NOMO-1 (cell line): ENCODE data around the gene PALM3.
"Not testable (repeated sequence)": the region's sequence is repeated elsewhere in the genome, so short reads cannot be mapped to it uniquely, and the experiment has no call there.

ENCODE experiments used
- DNase-seq, 2 experiments: peaks; one replicate each; lab custom pipeline; 2025; ENCODE audit not compliant: unreplicated experiment in 2 of 2; lab: John Stamatoyannopoulos, UW

Gene PALM3

DNA sequence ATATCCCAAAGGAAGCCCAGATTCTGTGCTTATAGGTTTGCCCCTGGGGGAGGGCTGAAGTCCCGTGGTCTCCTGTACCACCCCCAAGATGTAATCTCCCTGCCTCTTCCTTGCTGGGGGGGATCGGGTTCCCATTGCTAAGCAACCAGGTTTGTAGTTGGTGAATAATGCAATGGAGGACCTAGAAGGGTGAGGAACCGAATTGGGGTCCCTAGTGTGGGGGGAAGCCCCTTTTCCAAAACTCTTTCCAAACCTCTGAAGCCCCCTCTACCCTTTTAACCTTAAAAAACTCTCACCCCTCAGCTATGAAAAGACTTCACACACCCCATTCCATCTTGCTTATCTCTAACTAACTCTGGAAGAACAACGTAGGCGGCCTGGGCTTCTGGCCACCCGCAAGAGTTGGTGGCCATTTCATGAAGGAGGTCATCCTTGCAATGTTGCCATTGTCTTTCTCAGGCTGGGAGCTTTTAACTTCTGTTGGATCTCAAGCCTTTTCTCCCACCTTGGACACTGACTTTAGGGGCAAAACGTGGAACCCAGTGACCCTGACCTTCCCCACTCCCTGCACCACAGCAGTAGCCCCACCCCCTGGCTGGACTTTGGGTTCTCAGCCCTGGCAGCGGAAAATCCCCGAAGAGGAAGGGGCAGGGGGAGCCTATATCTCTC lies 661 bp downstream of the PALM3 start:
- no peak for DNase-seq

- DNase-seq, result no peak
Measured at GRCh38 chr19:14059652-14060155, 2.2 kb downstream of the PALM3 start.

GRCh38 chr19:14059093-14059480 lies 2.8 kb downstream of the PALM3 start:
- no peak for DNase-seq

DNA sequence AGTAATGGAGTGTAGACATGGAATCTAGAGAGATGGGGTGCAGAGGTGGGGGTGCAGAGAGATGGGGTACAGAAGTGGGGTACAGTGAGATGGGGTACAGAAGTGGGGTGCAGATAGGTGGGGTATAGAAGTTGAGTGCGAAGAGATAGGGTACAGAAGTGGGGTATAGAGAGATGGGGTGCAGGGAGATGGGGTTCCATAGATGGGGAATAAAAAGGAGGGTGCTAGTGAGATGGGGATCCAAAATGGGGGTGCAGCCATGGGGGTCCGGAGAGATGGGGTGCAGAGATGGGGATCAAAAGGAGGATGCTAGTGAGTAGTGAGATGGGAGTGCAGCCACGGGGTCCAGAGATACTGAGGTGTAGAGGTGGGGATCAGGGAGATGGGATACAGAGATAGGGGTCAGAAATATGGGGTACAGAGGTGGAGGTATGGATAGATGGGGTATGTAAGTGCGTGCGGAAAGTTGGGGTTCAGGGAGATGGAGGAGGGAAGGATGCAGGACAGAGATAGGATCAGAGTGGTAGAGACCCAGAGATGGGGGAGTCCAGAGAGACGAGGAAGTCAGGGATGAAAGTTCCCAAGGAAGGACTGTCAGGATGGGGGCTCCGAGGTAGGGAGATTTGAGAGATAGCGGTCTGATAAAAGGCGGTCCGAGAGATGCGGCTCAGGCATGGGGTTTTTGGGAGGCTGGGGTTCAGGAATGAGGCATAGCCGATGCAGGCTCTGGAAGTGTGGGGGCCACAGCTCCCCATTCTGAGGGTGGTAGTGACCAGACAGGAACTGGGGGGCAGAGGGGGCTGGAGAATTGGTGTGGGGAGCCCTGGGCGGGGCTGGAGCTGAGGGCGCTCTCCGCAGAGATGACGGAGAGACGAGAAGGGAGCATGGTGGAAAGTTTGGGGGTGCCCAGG lies 3.4 kb downstream of the PALM3 start:
- DNase-seq, result no peak

- no peak for DNase-seq
Measured at GRCh38 chr19:14056741-14057356, 5.0 kb downstream of the PALM3 start.

- DNase-seq, result no peak
Measured at GRCh38 chr19:14056069-14056666, 5.7 kb downstream of the PALM3 start.

DNA sequence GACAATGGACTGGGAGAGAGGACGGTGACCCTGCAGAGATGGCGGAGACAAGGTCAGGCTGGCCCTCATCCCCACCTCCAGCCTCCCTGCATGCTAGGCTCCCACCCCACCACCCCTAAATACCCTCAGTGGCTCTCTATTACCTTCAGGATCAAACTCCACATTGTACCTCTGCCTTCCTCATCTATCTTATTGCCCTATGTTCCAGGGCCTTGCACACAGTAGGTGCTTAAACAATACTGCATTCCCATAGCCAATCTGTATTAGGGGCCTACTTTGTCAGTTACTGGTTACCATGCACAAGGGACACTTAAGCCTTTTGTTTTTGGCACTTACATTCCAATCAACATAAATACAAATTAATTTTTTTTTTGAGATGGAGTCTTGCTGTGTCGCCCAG lies 6.5 kb downstream of the PALM3 start:
- no peak for DNase-seq

DNA sequence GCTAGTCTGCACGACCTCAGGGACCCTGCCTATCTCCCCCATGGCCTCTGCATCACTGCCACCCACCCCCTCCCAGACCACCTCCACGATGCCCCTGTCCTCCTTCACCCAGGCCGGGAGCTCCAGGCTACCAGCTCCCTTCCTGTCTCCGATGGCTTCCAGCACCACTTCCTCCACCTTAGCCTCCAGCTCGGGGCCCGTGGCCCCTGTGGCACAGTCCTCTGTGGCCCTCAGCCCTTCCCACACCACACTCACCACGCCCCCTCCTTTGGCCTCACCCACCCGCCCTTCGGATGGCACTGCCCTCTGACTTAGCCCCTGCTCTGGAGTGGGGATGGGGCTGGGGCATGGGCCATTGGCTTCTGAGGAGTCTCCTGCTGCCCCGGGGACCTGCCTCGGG lies 7.2 kb downstream of the PALM3 start:
- no peak for DNase-seq

DNA sequence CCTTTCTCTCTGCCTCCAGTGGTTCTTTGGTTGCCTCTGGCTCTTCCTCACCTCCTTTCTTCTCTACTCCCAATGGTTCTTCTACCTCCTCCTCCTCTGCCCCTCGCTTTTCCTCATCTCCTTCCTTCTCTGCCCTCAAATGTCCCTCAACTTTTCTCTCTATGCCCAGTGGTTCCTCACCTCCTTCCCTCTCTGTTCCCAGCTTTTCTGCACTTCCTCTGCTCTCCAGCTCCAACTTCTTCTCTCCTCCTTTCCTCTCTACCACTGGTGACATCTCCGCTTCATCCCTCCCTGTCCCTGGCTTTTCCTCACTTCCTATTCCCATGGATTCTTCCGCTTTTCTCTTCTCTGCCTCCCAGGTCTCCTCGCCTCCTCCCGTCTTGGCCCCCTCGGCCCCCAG lies 7.8 kb downstream of the PALM3 start:
- no peak for DNase-seq

GRCh38 chr19:14053500-14053899 lies 8.4 kb downstream of the PALM3 start:
- DNase-seq, result no peak

DNA sequence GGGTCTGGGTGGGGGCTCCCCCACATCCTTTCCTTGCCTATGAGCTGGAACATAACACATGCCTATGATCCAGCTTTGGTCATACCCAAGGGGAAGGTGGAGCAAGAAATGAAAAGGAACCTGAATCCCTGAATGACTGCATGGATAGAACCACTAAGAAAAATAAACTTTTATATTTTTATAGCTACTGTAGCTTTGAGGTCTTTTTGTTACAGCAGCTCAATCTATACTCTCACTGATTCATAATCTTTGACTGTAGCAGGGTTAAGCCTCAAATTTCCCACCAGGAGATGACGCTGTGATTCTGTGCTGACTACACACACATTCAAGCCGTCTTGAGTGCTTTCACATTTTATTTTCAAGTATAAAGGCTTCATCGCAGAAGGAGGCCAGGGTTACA lies 8.8 kb downstream of the PALM3 start:
- no peak for DNase-seq

DNA sequence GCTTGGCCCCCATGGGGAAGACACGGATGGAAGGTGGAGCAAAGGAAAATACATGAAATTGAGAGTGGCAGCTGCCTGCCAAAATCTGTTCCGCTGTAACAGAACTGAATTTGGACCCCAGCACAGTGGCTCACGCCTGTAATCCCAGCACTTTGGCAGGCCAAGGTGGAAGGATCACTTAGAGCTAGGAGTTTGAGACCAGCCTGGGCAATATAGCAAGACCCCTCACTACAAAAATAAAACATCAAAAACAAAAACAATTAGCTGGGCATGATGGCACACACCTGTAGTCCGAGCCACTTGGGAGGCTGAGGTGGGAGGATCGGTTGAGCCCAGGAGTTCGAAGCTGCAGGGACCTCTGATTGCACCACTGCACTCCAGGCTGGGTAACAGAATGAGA lies 9.4 kb downstream of the PALM3 start:
- no peak for DNase-seq

DNA sequence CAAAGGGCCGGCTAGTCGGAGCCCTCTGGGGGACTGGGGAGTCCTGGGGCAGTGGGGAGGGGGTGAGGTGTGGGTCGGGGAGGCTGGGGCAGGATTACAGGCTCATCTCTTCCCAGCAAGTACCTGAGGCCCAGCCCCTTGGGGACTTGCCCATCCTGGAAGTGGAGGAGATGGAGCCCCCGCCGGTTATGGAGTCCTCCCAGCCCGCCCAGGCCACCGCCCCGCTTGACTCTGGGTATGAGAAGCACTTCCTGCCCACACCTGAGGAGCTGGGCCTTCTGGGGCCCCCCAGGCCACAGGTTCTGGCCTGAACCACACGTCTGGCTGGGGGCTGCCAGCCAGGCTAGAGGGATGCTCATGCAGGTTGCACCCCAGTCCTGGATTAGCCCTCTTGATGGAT lies 9.9 kb downstream of the PALM3 start:
- no peak for DNase-seq

- DNase-seq, result not testable (repeated sequence)
Measured at GRCh38 chr19:14050961-14051360, 10.9 kb downstream of the PALM3 start.

GRCh38 chr19:14050512-14050911 lies 11.4 kb downstream of the PALM3 start:
- DNase-seq, result no peak

DNA sequence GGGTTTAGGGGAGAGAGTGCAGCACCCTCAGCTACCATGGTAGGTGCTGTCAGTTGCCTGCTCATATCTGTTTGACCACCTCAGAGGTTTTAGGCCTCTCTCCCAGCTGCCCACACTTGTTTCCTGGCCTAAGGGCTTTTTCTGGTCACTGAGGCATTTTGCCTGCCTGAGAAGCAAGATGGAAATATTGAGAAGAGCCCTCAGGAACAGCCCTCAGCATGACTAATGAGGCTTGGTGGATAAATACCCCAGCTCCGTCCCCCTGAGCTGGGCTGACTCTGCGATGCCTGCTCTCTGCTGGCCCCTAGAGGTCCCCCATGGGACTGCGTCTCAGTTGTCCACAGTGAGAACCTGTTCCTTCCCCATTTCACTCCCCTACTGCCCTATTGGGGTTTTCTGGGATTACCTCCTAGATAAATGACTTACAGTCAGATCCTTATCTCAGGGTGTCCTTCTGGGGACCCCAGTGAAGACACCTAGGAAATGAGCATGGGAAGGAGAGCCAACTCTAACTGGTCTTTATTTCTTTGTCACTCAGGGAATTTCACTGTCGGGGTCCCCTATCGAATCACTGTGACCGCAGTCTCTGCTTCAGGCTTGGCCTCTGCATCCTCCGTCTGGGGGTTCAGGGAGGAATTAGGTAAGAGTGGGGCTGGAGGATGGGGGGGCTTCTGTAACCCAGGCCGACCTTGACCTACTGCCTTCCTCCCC lies 13.3 kb downstream of the PALM3 start:
- peak; percentile 20 to 64 for DNase-seq

GRCh38 chr19:14047866-14048265 lies 14.0 kb downstream of the PALM3 start:
- not testable (repeated sequence) for DNase-seq

DNA sequence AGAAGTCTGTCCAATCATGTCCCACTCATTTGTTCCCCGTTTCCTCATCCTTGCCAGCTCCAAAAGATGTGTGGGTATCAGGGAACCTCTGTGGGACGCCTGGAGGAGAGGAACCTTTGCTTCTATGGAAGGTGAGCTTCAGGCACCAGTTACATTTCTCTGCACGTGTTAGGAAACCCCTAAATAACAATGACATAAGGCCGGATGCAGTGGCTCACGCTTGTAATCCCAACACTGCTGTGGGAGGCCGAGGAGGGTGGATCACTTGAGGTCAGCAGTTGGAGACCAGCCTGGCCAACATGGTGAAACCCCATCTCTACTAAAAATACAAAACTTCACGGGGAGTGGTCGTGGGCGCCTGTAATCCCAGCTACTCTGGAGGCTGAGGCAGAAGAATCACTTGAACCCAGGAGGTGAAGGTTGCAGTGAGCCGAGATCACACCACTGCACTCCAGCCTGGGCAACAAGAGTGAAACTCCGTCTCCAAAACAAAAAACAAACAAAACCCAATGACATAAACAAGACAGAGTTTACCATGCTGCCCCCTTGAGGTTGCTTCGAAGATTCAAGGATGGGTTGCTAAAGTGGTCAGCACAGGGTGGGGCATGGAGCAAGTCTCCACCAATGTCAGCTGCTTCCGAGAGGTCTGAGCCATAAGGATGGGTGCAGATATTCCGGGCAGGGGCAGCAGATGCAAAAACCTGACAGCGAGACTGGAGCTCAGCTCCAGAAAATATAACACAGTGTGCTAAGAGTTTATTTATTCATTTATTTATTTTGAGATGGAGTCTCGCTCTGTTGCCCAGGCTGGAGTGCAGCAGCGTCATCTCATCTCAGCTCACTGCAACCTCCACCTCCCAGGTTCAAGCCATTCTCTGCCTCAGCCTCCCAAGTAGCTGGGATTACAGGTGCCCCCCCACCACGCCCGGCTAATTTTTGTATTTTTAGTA lies 18.9 kb downstream of the PALM3 start:
- peak in 1 of 2 experiments; percentile 37 for DNase-seq

- DNase-seq, result no peak
Measured at GRCh38 chr19:14039181-14039580, 22.7 kb downstream of the PALM3 start.
